ENCODE measurements around the gene AHRR. TPM values are rescaled to one million over a fixed set of nuclear protein-coding genes. Genes with fewer than 3 reads are reported as not detected.
A peak's percentile ranks its signal among the peaks of the same experiment; 100 is the strongest.

AHRR gene
- total and polyA plus RNA-seq, 2 of the 4 experiments (the other 2 are of a cell fraction), result 15.6 to 37.1 TPM

DNA sequence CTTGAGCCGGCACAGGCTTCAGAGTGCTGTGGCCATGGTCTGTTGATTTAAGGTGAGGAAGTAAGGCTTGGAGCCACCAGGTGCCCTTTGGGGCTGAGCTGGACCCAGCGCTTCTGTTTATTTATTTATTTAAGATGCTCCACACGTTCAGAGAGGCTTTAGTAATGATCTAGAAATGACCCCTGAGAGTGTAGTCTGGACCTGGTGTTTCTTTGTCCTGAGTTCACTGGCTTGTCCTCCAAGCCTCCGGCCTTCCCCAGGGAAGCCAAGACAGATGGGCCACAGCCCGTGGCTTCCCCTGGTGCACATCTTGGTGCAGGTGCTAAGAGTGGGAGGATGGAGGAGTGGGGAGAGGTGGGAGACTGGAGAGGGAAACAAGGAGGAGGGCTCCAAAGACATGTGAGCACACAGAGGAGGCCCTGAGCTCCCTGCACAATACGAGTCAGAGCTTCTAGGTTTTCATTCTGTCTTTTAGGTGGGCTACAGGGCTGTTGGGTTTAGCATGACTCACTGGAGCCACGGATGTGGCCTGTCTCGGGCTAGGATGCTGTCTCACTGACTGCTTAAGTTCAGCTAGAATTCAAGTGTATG is 56.9 kb downstream of the AHRR start (continued):
- TF ChIP-seq NFE2L2 (IDR thresholded peaks at IDR 0.05; ENCODE audit: low read depth, low read length) (no peak), FOS (IDR thresholded peaks at IDR 0.05; ENCODE audit: low read depth, low read length) (peak; percentile 81), SMC3 (IDR thresholded peaks at IDR 0.05; ENCODE audit: low read depth, low read length) (no peak)
- TF ChIP-seq, protein P1, sequence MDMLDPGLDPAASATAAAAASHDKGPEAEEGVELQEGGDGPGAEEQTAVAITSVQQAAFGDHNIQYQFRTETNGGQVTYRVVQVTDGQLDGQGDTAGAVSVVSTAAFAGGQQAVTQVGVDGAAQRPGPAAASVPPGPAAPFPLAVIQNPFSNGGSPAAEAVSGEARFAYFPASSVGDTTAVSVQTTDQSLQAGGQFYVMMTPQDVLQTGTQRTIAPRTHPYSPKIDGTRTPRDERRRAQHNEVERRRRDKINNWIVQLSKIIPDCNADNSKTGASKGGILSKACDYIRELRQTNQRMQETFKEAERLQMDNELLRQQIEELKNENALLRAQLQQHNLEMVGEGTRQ (IDR thresholded peaks at IDR 0.05; ENCODE audit: low read depth, low read length), result peak; percentile 29; the same call in 1 of the 2 replicates
